ENCODE measurements around the gene CD79B. TPM values are rescaled to one million over a fixed set of nuclear protein-coding genes. Genes with fewer than 3 reads are reported as not detected.

Gene CD79B
- total and polyA plus RNA-seq, 9 of the 15 experiments (the other 6 are each of a cell fraction or from before 2014, with no cell fraction given) = 0.15 to 0.62 (median 0.44) TPM; not detected in 2

DNA sequence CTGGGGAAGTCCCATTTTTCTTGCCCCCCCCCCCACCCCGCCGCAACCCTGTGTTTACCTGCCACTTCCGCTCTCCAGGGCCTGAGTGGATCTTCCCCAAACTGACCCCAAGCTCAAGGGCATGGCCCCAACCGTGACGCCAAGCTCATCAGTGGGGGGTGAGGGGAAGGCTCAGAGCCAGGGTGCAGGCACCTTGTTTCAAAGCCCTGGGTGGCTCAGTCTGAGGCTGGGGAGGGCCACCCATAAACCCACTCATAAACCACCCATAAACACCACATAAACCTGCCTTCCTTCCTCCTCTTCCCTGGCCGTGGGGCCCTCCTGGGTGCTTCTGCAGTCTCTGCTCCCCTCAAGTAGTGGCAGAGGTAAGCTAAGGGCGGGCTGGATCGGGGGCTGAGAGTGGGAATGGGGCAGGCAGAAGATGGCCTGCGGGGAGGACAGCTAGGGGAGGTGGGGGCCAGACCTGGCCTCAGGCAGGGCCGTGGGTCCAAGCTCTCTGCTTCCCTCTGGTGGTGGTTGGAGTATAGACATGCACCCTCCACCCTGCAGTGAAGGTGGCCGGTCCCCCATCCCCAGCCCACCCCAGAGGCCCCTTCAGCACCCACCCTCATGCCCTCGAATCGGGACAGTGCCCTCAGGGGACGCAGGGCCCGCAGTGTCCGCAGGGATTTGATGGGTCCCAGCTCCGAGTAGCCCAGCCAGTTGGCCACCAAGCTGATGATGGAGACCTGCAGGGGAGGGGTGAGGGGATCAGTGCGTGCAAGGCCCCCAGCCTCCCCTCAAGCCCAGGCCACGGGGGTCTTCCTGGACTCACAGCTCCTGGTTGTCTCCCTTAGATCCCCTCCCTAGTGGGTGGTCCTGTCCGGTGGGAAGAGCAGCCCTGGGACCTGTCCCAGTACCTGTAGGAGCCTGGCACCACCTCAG lies 14.6 kb upstream of the CD79B start (continued):
- peak; percentile 46; the same call in 1 of the 2 replicates for TF ChIP-seq REST (IDR thresholded peaks at IDR 0.05; ENCODE audit: borderline replicate concordance)
- no peak for TF ChIP-seq REST (CRISPR knock-in tag; IDR thresholded peaks at IDR 0.05; ENCODE audit: low read depth)
- TF ChIP-seq RBM34 (IDR thresholded peaks at IDR 0.05; ENCODE audit: borderline replicate concordance, insufficient read depth, low read length) = no peak
- TF ChIP-seq, protein P1, sequence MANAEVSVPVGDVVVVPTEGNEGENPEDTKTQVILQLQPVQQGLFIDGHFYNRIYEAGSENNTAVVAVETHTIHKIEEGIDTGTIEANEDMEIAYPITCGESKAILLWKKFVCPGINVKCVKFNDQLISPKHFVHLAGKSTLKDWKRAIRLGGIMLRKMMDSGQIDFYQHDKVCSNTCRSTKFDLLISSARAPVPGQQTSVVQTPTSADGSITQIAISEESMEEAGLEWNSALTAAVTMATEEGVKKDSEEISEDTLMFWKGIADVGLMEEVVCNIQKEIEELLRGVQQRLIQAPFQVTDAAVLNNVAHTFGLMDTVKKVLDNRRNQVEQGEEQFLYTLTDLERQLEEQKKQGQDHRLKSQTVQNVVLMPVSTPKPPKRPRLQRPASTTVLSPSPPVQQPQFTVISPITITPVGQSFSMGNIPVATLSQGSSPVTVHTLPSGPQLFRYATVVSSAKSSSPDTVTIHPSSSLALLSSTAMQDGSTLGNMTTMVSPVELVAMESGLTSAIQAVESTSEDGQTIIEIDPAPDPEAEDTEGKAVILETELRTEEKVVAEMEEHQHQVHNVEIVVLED (CRISPR knock-in tag; IDR thresholded peaks at IDR 0.05) = no peak
- TF ChIP-seq JUND (IDR thresholded peaks at IDR 0.05; ENCODE audit: borderline replicate concordance, low read depth, low read length) = 0 out of 2 replicates have a peak, but pooled peaks have one; percentile 20
- no peak for TF ChIP-seq JUND (tag; IDR thresholded peaks at IDR 0.05; ENCODE audit: borderline replicate concordance, low read depth, low read length)
- TF ChIP-seq HOXB6 (CRISPR knock-in tag; IDR thresholded peaks at IDR 0.05; ENCODE audit: borderline replicate concordance) = no peak
- no peak for TF ChIP-seq ARID4B (CRISPR knock-in tag; IDR thresholded peaks at IDR 0.05)
- TF ChIP-seq, protein P2, sequence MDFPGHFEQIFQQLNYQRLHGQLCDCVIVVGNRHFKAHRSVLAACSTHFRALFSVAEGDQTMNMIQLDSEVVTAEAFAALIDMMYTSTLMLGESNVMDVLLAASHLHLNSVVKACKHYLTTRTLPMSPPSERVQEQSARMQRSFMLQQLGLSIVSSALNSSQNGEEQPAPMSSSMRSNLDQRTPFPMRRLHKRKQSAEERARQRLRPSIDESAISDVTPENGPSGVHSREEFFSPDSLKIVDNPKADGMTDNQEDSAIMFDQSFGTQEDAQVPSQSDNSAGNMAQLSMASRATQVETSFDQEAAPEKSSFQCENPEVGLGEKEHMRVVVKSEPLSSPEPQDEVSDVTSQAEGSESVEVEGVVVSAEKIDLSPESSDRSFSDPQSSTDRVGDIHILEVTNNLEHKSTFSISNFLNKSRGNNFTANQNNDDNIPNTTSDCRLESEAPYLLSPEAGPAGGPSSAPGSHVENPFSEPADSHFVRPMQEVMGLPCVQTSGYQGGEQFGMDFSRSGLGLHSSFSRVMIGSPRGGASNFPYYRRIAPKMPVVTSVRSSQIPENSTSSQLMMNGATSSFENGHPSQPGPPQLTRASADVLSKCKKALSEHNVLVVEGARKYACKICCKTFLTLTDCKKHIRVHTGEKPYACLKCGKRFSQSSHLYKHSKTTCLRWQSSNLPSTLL (IDR thresholded peaks at IDR 0.05) = no peak
